Testis (tissue), 3 donors: ENCODE results near the gene XYLT1. TPM values are rescaled to one million over a fixed set of nuclear protein-coding genes. Genes with fewer than 3 reads are reported as not detected.

Experiments
- DNase-seq: peaks from one replicate; pipeline ENCODE4 v3.0.0-alpha.2; 2019
- H3K27ac ChIP-seq, 2 donors: fragments of 200-600 bp; sonication (generic); one replicate each; pipeline ENCODE4 v1.5.1; 2019
- H3K27me3 ChIP-seq: fragments of 200-600 bp; sonication (generic); one replicate; pipeline ENCODE4 v1.5.1; 2019
- H3K36me3 ChIP-seq: fragments of 200-600 bp; sonication (generic); one replicate; pipeline ENCODE4 v1.5.1; 2017; ENCODE audit warnings: low read depth; ENCODE audit errors: missing control alignments
- H3K4me1 ChIP-seq: fragments of 200-600 bp; sonication (generic); one replicate; pipeline ENCODE4 v1.5.1; 2019
- H3K4me3 ChIP-seq, 2 donors: fragments of 200-600 bp; sonication (generic); one replicate each; pipeline ENCODE4 v1.5.1; 2017 to 2019
- H3K9me3 ChIP-seq: fragments of 200-600 bp; sonication (generic); one replicate; pipeline ENCODE4 v1.5.1; 2017
- CTCF ChIP-seq, 3 experiments: fragments of 450-650 bp in 2 of 3; fragments of 200-600 bp in 1 of 3; sonication (generic) in 1 of 3; IDR thresholded peaks; one replicate each; pipeline ENCODE4 v1.5.1; 2016 to 2019; ENCODE audit warnings: antibody characterized with exemption in 3 of 3, mild to moderate bottlenecking in 2 of 3, moderate library complexity in 1 of 3
- POLR2A ChIP-seq: fragments of 450-650 bp; IDR thresholded peaks from one replicate; pipeline ENCODE4 v1.6.1; 2017; ENCODE audit warnings: antibody characterized with exemption, mild to moderate bottlenecking, moderate library complexity
- WGBS, 2 donors: methylation state at CpG; one replicate each; pipeline ENCODE4 v1.1.5; 2018; 5-methylcytosine and 5-hydroxymethylcytosine counted together
- intact Hi-C: fragments of 100-400 bp; cut with DNase I; formaldehyde crosslinking; loops from one replicate; pipeline ENCODE4 v1.15.1; 2023; ENCODE audit warnings: low total_unique reads
- polyA plus RNA-seq: library from polyadenylated mRNA; stranded (reverse); fragments of 350-450 nt; fragmentation: Illumina TruSeq; extraction: RNeasy Lipid Tissue Mini Kit (QIAGEN cat#74804); gene quantifications from one replicate; pipeline ENCODE4 v1.2.3, GENCODE V29; 2014; ENCODE audit warnings: low read depth, low replicate concordance; ENCODE audit not compliant: insufficient read depth
- small RNA-seq, 2 donors: library from RNA; depleted of rRNA; stranded (forward); fragments of <200 nt; gene quantifications; one replicate each; pipeline ENCODE3, GENCODE V24; 2016
- total RNA-seq, 2 donors: library from RNA; depleted of rRNA; stranded (reverse); fragments of >200 nt; gene quantifications; one replicate each; pipeline ENCODE4 v1.2.3, GENCODE V29; 2016

XYLT1 gene
- total and polyA plus RNA-seq, 3 donors from 2014 or later: 6.5 to 20.7 (median 13.6) TPM

- no peak overlapping the region for H3K4me3 ChIP-seq
- H3K9me3 ChIP-seq: no peaks in the 10 kb centered on the region
- TF ChIP-seq CTCF (IDR thresholded peaks at IDR 0.05) (no peak), POLR2A (no peak)
- no peak for DNase-seq
- WGBS, 2 donors: 97 to 98% methylated on average over 2 of the region's 2 CpGs
- intact Hi-C loops: no loop called here
- no peaks in the 10 kb centered on the region for H3K36me3 ChIP-seq
- no peaks in the 10 kb centered on the region for H3K4me1 ChIP-seq
- no peaks in the 10 kb centered on the region for H3K27me3 ChIP-seq
- H3K27ac ChIP-seq: no peak overlapping the region
These were observed 409.4 kb downstream of the XYLT1 start for GRCh38 chr16:17061326-17061725.

- Histone ChIP-seq H3K4me1 (no peaks in the 10 kb centered on the region), H3K27me3 (no peaks in the 10 kb centered on the region), H3K27ac (no peak overlapping the region), H3K4me3 (no peak overlapping the region), H3K36me3 (no peaks in the 10 kb centered on the region), H3K9me3 (no peaks in the 10 kb centered on the region)
- intact Hi-C loops: no loop called here
- DNase-seq: no peak
- WGBS, 2 donors: 82 to 84% methylated on average over 7 of the region's 7 CpGs
- no peak for TF ChIP-seq POLR2A
- no peak for TF ChIP-seq CTCF (IDR thresholded peaks at IDR 0.05)
These were observed 412.3 kb downstream of the XYLT1 start for GRCh38 chr16:17058471-17058870.

- no peak overlapping the region for H3K27ac ChIP-seq
- WGBS, 2 donors: 100% methylated on average over 1 of the region's 1 CpG; no CpG with 5 or more reads in 1 of the 2 donors
- no peaks in the 10 kb centered on the region for H3K27me3 ChIP-seq
- no peak for DNase-seq
- intact Hi-C loops: no loop called here
- no peaks in the 10 kb centered on the region for H3K9me3 ChIP-seq
- H3K4me1 ChIP-seq: no peaks in the 10 kb centered on the region
- no peak overlapping the region for H3K4me3 ChIP-seq
- no peak for TF ChIP-seq POLR2A
- TF ChIP-seq CTCF (IDR thresholded peaks at IDR 0.05): no peak
- H3K36me3 ChIP-seq: no peaks in the 10 kb centered on the region
These were observed 414.1 kb downstream of the XYLT1 start for GRCh38 chr16:17056666-17057065.

- Histone ChIP-seq H3K4me3 (no peak overlapping the region), H3K9me3 (no peaks in the 10 kb centered on the region), H3K27ac (no peak overlapping the region), H3K27me3 (no peaks in the 10 kb centered on the region), H3K4me1 (no peaks in the 10 kb centered on the region), H3K36me3 (no peaks in the 10 kb centered on the region)
- 58 to 60% methylated on average over 4 of the region's 4 CpGs for WGBS, 2 donors
- intact Hi-C loops: no loop called here
- no peak for DNase-seq
- TF ChIP-seq POLR2A (no peak), CTCF (IDR thresholded peaks at IDR 0.05) (no peak)
These were observed 417.1 kb downstream of the XYLT1 start for GRCh38 chr16:17053536-17054160.

Small RNA genes within 50 kb of the gene (small RNA-seq; reads per million reads assigned to genes)
- 0 reads per million in 2 donors for gene AC109446.1
